GM08714 (cell line): ENCODE results near the gene CDC42BPB.

Experiments used
- H3K4me3 ChIP-seq: fragments of 200-500 bp; sonication (Bioruptor generic); 2 replicates; pipeline ENCODE4 v1.5.1; 2014; ENCODE audit warnings: mild to moderate bottlenecking, low read length, inconsistent platforms
- ZNF274 ChIP-seq: IDR thresholded peaks from 2 replicates; pipeline ENCODE4 v1.6.1; 2012; ENCODE audit warnings: mild to moderate bottlenecking, low read depth, low read length

Gene CDC42BPB

GRCh38 chr14:102926104-102926503, 131.2 kb downstream of the CDC42BPB start:
- no peak overlapping the region for H3K4me3 ChIP-seq
- TF ChIP-seq ZNF274 = no peak

DNA sequence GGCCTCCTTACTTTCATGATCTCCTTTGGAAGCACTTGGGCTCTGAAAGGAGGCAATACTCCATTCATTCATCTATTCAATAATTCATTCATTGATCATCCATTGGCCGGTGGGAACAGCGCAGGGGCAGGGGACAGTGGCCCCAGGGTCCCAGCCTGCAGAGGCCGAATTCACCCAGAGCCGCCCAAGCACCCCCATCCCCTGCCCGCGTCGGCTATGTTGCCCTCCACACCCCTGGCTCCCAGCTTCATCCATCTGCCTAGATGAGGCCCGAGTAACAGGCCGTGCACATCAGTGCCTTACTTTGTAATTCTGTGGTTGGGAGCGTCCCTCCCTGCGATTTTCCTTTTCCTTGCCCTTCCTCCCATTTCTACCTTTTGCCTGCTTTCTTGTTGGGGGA, 131.7 kb downstream of the CDC42BPB start:
- H3K4me3 ChIP-seq = no peak overlapping the region
- TF ChIP-seq ZNF274 = no peak

DNA sequence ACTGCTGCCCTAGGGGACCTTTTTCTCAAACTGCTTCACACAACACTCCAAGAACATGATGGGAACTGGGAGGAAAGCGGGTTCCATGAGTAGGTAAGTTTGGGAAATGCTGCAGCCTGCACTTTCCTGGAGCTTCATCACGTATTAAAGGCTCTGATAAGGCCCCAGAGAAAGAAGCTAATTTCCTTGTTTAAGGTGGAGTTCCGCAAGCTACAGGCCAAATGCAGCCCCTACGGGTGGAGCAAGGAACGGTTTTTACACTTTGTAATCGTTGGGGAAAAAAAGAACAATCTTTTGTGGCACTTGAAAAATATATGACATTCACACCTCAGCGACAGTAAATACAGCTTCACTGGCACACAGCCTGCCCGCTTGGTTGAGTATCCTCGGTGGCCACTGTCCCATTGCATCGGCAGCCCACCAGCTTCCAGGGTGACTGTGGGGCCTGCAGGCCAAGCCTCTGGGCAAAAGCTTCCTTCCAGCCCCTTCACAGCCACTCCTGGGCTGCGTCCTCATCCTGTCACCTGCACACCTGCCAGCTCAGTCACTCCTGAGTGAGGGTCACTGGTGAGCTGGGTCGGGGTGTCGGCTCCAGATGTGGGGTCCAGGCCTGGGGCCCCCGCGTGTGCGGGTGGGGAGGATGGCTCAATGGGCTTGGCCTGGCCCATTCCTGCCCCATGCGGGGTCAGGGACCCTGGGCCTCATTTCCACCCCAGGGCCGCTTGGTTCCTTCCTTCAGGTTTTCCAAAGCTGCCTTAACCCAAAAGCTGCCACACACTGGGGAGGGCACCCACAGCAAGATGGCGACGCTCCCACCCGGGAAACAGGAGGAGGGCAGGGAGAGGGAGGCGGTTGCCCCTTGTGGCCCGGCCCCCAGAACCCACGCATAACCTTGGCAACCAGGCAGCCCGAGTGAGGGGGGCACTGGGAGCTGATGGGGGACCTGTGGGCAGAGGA, 132.4 kb downstream of the CDC42BPB start:
- TF ChIP-seq ZNF274 = no peak
- no peak overlapping the region for H3K4me3 ChIP-seq

DNA sequence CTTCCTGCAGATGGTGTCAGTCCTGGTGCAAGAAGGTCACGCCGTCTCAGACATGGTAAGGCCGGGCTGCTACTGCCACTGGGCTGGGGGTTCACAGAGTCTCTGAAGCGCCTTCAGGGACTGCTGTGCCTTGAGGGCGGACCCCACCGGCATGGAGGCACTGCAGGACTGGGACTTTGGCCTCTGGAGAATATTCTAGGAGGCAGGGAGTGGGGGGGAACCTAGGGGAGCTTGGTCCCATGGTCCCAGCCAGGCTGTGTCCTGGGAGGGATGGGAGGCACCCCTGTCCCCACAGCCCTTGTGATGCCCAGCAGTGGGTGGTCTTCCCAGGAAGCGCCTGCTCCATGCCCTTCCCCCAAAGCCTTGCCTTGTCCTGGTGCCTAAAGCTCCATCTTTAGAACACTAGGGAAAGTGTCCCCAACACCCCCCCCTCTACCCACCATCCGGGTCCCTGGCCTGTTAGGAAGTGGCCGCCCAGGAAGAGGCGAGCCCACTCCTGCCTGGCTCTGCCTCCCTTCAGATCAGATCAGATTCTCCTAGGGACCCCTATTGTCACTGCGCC, 133.3 kb downstream of the CDC42BPB start:
- TF ChIP-seq ZNF274 = no peak
- no peak overlapping the region for H3K4me3 ChIP-seq

- peak overlapping the region; percentile 19; the same call in 1 of the 2 replicates for H3K4me3 ChIP-seq
- no peak for TF ChIP-seq ZNF274
These were observed 134.0 kb downstream of the CDC42BPB start for GRCh38 chr14:102923201-102923924.

DNA sequence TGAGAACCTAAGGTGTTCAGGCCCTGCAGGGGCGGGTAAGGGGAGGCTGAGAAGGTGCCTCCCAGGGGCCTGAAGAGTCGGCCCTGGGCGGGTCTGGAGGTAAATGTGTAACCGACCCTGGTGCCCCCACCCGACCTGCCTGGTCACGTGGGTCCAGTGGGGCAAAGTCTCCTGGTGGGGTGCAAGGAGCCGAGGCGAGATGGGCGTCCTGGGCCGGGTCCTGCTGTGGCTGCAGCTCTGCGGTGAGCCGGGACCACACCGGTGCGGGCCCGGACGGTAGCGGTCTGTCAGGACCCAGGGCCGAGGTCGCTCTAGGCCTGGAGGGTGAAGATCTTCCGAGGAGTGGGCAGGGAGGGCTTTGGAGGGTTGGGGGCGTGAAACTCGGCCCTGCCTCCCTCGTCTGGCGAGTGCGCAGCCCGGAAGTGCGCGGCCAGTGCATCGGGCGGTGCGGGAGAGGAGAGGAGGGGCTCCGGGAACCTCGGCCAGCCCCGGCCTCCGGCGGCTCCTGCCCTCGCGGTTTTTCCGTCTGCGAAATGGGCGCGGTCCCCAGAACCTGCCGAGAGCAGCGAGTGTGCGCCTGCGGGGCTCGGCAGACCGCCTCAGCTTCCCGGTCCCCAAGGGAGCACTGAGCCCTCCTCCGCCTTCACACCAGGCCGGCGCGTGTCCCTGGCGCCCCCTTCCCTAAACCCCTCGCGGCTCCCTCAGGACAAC, 134.7 kb downstream of the CDC42BPB start, which contains the start of gene AMN:
Gene AMN (plus strand): TSS at position 174 of the 711 bp plus-strand sequence. CDS start 26 bp downstream, at position 200.
- TF ChIP-seq ZNF274 = no peak
- peak within 1 kb of the TSS; percentile 19; the same call in 1 of the 2 replicates for H3K4me3 ChIP-seq

GRCh38 chr14:102920998-102921304, 136.4 kb downstream of the CDC42BPB start:
- no peak overlapping the region for H3K4me3 ChIP-seq
- TF ChIP-seq ZNF274 = no peak

- no peak for TF ChIP-seq ZNF274
- H3K4me3 ChIP-seq = no peak overlapping the region
These were observed 136.9 kb downstream of the CDC42BPB start for GRCh38 chr14:102920273-102920997.

DNA sequence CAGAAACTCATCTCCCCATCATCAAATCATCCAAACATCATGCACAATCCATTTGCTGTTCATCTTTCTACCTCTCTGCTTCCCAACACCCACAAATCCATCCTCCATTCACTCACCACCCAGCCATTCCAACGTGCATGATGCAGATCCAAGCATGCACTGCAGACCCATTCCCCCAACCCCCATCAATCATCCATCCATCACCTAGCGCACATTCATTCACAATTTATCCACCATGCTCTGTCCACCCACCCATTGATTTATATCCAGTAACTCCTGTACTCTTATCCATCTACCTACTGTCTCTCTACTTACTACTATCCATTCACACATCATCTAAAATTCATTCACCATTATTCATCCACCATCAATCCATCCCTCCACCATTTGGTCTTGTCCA, 138.9 kb downstream of the CDC42BPB start:
- no peak overlapping the region for H3K4me3 ChIP-seq
- TF ChIP-seq ZNF274 = no peak

DNA sequence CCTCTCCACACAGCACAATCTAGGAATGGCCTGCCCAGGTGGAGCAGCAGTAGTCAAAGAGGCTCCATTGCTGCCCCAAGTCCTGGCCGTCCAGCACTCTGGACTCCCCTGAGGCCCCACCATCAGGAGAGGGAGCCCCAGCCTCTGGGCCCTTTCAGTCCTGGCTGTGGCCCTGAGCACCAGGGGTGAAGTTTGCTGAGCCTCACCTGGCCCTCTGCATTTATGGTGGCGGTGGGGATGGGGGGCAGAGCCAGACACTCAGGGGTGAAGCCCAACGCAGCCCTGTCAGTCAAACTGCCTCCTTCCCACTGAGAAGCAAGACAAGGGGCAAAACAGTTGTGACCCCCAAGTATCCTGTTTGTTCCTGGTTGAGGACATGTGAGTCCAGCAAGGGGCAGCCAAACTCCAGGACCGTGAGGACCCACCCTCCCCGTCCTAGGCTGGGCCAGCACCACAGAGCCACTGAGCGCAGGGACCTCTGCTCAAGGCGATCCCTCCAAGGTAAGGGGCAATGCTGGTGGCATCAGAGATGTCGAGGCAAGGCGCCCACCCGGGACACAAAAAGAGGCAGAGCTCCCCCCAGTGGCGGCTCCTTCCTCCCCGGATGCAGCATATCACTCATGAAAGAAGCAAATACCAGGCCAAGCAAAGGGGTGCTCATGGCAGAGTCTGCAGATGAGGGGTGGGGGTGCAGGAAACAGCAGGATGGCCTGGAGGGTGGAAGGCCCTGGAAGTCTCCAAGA, 139.7 kb downstream of the CDC42BPB start:
- H3K4me3 ChIP-seq = no peak overlapping the region
- no peak for TF ChIP-seq ZNF274

DNA sequence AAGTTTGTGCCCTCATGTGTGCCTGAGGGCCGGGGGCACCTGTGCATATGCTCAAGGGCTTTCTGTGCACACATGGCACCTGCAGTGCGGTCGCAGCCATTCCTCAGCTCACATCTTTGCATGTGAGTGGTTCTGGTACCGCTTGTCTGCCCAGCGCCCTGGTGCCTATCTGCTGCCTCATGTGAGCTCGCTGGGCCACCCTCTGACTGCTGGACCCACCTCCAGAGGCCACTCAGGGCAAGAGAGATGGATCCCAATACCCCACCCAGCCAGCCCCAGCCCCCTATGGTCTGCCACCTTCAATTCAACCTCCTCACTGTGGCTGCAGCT, 140.3 kb downstream of the CDC42BPB start:
- TF ChIP-seq ZNF274 = no peak
- H3K4me3 ChIP-seq = no peak overlapping the region

DNA sequence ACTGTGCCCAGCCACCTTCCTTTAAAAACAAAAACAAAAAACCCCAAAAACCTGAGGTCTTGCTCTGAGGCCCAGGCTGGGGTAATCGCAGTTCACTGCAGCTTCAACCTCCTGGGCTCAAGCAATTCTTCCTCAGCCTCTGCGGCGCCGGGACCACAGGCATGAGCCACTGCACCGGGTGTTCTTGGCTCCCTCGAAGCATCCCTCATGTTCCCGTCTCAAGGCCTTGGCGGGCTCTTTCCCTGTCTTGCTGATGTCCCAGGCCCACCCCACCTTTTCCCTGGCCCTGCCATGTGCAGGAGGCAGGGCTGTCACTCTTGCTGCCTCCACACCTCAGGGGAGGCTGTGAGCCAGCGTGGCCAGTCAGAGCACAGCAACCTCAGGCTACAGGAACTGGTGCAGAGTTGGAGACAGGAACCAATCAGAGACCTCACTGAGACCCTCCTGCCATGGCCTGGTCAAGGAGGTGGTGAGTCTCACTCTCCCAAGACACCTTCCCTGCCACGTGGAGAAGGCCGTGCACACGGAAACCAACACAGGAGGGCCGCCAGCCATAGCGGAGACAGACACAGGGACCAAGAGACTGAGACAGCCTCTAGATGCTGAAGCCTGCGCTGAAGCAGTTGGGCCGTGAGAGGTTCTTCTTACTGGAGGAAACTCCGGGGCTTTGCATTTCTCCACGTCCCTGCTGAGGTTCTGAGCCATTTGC, 140.8 kb downstream of the CDC42BPB start:
- TF ChIP-seq ZNF274 = no peak

More for the DNA sequence above, 140.8 kb downstream of the CDC42BPB start:
- H3K4me3 ChIP-seq = no peak overlapping the region
